ENCODE measurements around the gene C9orf43. TPM values are rescaled to one million over a fixed set of nuclear protein-coding genes. Genes with fewer than 3 reads are reported as not detected.

Gene C9orf43
- total and polyA plus RNA-seq, 4 donors, result 0.27 to 1.2 (median 0.51) TPM

GRCh38 chr9:113409883-113410206, 702 bp upstream of the C9orf43 start:
- Histone ChIP-seq H3K4me1 (ENCODE audit: control insufficient read depth in 5 of 5, insufficient read depth in 5 of 5, low read length in 5 of 5) (peaks cover 0 to 9% (median 5%) of the 10 kb centered on the region in 5 donors), H3K27ac (ENCODE audit: low read depth in 1 of 2, low read length in 1 of 2) (peak overlapping the region; percentile 91 to 95), H3K9me3 (ENCODE audit: control insufficient read depth in 4 of 4, insufficient read depth in 3 of 4, low read length in 3 of 4) (no peaks in the 10 kb centered on the region), H3K9ac (ENCODE audit: insufficient read depth in 1 of 2, low read length in 2 of 2) (peak overlapping the region; percentile 67 to 94), H3K36me3 (ENCODE audit: control insufficient read depth in 4 of 4, insufficient read depth in 4 of 4, low read length in 4 of 4) (peaks cover 4 to 19% (median 11%) of the 10 kb centered on the region in 4 donors), H3K27me3 (ENCODE audit: control insufficient read depth in 3 of 3, insufficient read depth in 3 of 3, low read length in 2 of 3) (no peaks in the 10 kb centered on the region), H3K4me3 (peak overlapping the region; percentile 99)
- DNase-seq (no peak), ATAC-seq (ENCODE audit: insufficient read depth, low FRiP score) (no peak)
- WGBS, 2 donors, result 0% methylated on average over 20 of the region's 20 CpGs
- TF ChIP-seq CTCF (IDR thresholded peaks at IDR 0.05; ENCODE audit: control extremely low read depth, extremely low read depth), result no peak

GRCh38 chr9:113416149-113416721, 5.7 kb downstream of the C9orf43 start:
- no peak for TF ChIP-seq CTCF (IDR thresholded peaks at IDR 0.05; ENCODE audit: control extremely low read depth, extremely low read depth)
- Histone ChIP-seq H3K9ac (ENCODE audit: insufficient read depth in 1 of 2, low read length in 2 of 2) (no peak overlapping the region), H3K27me3 (ENCODE audit: control insufficient read depth in 3 of 3, insufficient read depth in 3 of 3, low read length in 2 of 3) (no peaks in the 10 kb centered on the region), H3K36me3 (ENCODE audit: control insufficient read depth in 4 of 4, insufficient read depth in 4 of 4, low read length in 4 of 4) (no peaks in the 10 kb centered on the region), H3K9me3 (ENCODE audit: control insufficient read depth in 4 of 4, insufficient read depth in 3 of 4, low read length in 3 of 4) (no peaks in the 10 kb centered on the region), H3K4me1 (ENCODE audit: control insufficient read depth in 5 of 5, insufficient read depth in 5 of 5, low read length in 5 of 5) (peaks cover 0 to 1% (median 0%) of the 10 kb centered on the region in 5 donors), H3K27ac (ENCODE audit: low read depth in 1 of 2, low read length in 1 of 2) (no peak overlapping the region), H3K4me3 (no peak overlapping the region)
- peak in 2 of 3 donors; percentile 20 to 46 for DNase-seq
- WGBS, 2 donors, result 35 to 39% methylated on average over 3 of the region's 3 CpGs
- ATAC-seq (ENCODE audit: insufficient read depth, low FRiP score), result no peak

GRCh38 chr9:113417370-113417769, 6.8 kb downstream of the C9orf43 start:
- DNase-seq (peak in 1 of 3 donors; percentile 3), ATAC-seq (ENCODE audit: insufficient read depth, low FRiP score) (no peak)
- Histone ChIP-seq H3K36me3 (ENCODE audit: control insufficient read depth in 4 of 4, insufficient read depth in 4 of 4, low read length in 4 of 4) (no peaks in the 10 kb centered on the region), H3K9me3 (ENCODE audit: control insufficient read depth in 4 of 4, insufficient read depth in 3 of 4, low read length in 3 of 4) (no peaks in the 10 kb centered on the region), H3K27ac (ENCODE audit: low read depth in 1 of 2, low read length in 1 of 2) (no peak overlapping the region), H3K9ac (ENCODE audit: insufficient read depth in 1 of 2, low read length in 2 of 2) (no peak overlapping the region), H3K4me3 (no peak overlapping the region), H3K27me3 (ENCODE audit: control insufficient read depth in 3 of 3, insufficient read depth in 3 of 3, low read length in 2 of 3) (no peaks in the 10 kb centered on the region), H3K4me1 (ENCODE audit: control insufficient read depth in 5 of 5, insufficient read depth in 5 of 5, low read length in 5 of 5) (no peaks in the 10 kb centered on the region)
- 75 to 82% methylated on average over 4 of the region's 4 CpGs for WGBS, 2 donors
- no peak for TF ChIP-seq CTCF (IDR thresholded peaks at IDR 0.05; ENCODE audit: control extremely low read depth, extremely low read depth)

GRCh38 chr9:113421726-113422125, 11.2 kb downstream of the C9orf43 start:
- 75% methylated on average over 3 of the region's 3 CpGs for WGBS, 2 donors
- H3K4me3 ChIP-seq, result no peak overlapping the region
- no peak overlapping the region for H3K9ac ChIP-seq (ENCODE audit: insufficient read depth in 1 of 2, low read length in 2 of 2)
- no peaks in the 10 kb centered on the region for H3K9me3 ChIP-seq (ENCODE audit: control insufficient read depth in 4 of 4, insufficient read depth in 3 of 4, low read length in 3 of 4)
- DNase-seq (no peak), ATAC-seq (ENCODE audit: insufficient read depth, low FRiP score) (no peak)
- H3K36me3 ChIP-seq (ENCODE audit: control insufficient read depth in 4 of 4, insufficient read depth in 4 of 4, low read length in 4 of 4), result no peaks in the 10 kb centered on the region
- H3K27me3 ChIP-seq (ENCODE audit: control insufficient read depth in 3 of 3, insufficient read depth in 3 of 3, low read length in 2 of 3), result no peaks in the 10 kb centered on the region
- no peak overlapping the region for H3K27ac ChIP-seq (ENCODE audit: low read depth in 1 of 2, low read length in 1 of 2)
- H3K4me1 ChIP-seq (ENCODE audit: control insufficient read depth in 5 of 5, insufficient read depth in 5 of 5, low read length in 5 of 5), result no peaks in the 10 kb centered on the region
- TF ChIP-seq CTCF (IDR thresholded peaks at IDR 0.05; ENCODE audit: control extremely low read depth, extremely low read depth), result no peak
